Adrenal gland (tissue), 12 donors: Measurements from ENCODE around the gene UBAC1. TPM values are rescaled to one million over a fixed set of nuclear protein-coding genes. Genes with fewer than 3 reads are reported as not detected.
"Not testable (repeated sequence)": the region's sequence is repeated elsewhere in the genome, so short reads cannot be mapped to it uniquely, and the experiment has no call there.

ENCODE experiments used
- DNase-seq, 7 donors: peaks; one replicate each; pipeline ENCODE4 v3.0.0-alpha.2; 2019 to 2020
- H3K27ac ChIP-seq, 5 donors: fragments of 200-600 bp; sonication (generic) in 4 of 5; 1 replicate in 3 of 5; 2 replicates in 2 of 5; pipeline versions ENCODE4 v1.5.1 to v1.8.0; 2016 to 2020; ENCODE audit warnings: mild to moderate bottlenecking in 1 of 5
- H3K27me3 ChIP-seq: fragments of 200-600 bp; 2 replicates; pipeline ENCODE4 v1.8.0; 2021
- H3K36me3 ChIP-seq, 2 donors: fragments of 200-600 bp; replicated peaks in 1 of 2; 1 replicate in 1 of 2; 2 replicates in 1 of 2; pipeline versions ENCODE4 v1.5.1 to v1.8.0; 2018 to 2022
- H3K4me1 ChIP-seq, 2 donors: fragments of 200-600 bp; replicated peaks in 1 of 2; 1 replicate in 1 of 2; 2 replicates in 1 of 2; pipeline versions ENCODE4 v1.5.1 to v1.8.0; 2018 to 2021
- H3K4me3 ChIP-seq, 4 donors: fragments of 200-600 bp; sonication (generic) in 3 of 4; one replicate each; pipeline ENCODE4 v1.5.1; 2016 to 2018
- H3K9me3 ChIP-seq, 3 donors: fragments of 200-600 bp; sonication (generic) in 1 of 3; replicated peaks in 1 of 3; 1 replicate in 2 of 3; 2 replicates in 1 of 3; pipeline versions ENCODE4 v1.5.1 to v1.8.0; 2016 to 2021
- POLR2A ChIP-seq, 2 donors: fragments of 450-650 bp; IDR thresholded peaks; one replicate each; pipeline ENCODE4 v1.6.1; 2017; ENCODE audit warnings: antibody characterized with exemption in 2 of 2, mild to moderate bottlenecking in 2 of 2, moderate library complexity in 1 of 2
- WGBS, 4 donors: extraction: QIAGEN DNeasy Blood & Tissue Kit in 2 of 4; methylation state at CpG; one replicate each; pipeline versions ENCODE4 v1.1.5 to v1.1.7; 2013 to 2017; 5-methylcytosine and 5-hydroxymethylcytosine counted together
- intact Hi-C, 2 donors: fragments of 100-400 bp; cut with DNase I; formaldehyde crosslinking; loops; one replicate each; pipeline versions ENCODE4 v1.14.1 to v1.15.0; 2022 to 2023
- polyA plus RNA-seq, 3 donors: library from polyadenylated mRNA; stranded (reverse); fragments of 200-250 nt in 2 of 3; fragments of 350-450 nt in 1 of 3; fragmentation: Illumina TruSeq in 1 of 3; extraction: RNeasy Lipid Tissue Mini Kit (QIAGEN cat#74804) in 1 of 3; gene quantifications; one replicate each; pipeline ENCODE4 v1.2.3, GENCODE V29; 2013 to 2014
- total RNA-seq, 9 donors: library from RNA; depleted of rRNA in 4 of 9; stranded (reverse); fragments of >200 nt in 4 of 9; fragments of 120-200 nt in 1 of 9; fragmentation: NEBNext Ultra II Directional in 1 of 9; extraction: Animal tissue kit (Norgen Biotek cat#: 25700) in 1 of 9; gene quantifications; one replicate each; pipeline versions ENCODE4 v1.1.0 to v1.2.4, GENCODE V29; 2013 to 2023
- TF ChIP-seq, protein P1 (sequence below), 6 experiments: fragments of 450-650 bp in 4 of 6; fragments of 200-600 bp in 2 of 6; sonication (generic) in 1 of 6; IDR thresholded peaks; 1 replicate in 5 of 6; 2 replicates in 1 of 6; pipeline versions ENCODE4 v1.5.1 to v1.8.0; 2016 to 2021; ENCODE audit warnings: antibody characterized with exemption in 6 of 6, mild to moderate bottlenecking in 2 of 6, moderate library complexity in 1 of 6
- donor health status: healthy with polysubstance abuse.
- donor health status: Bipolar disorder and iron deficiency.
- donor health status: DM: yes; HTN: yes; CAD: no.
- donor health status: DM: no; HTN: no; CAD: no.
- donor health status: DM: no; HTN: no; CAD: no.
- donor health status: DM: yes; HTN: yes; CAD: no.

The UBAC1 gene
- total and polyA plus RNA-seq, 12 donors = 20.2 to 63.3 (median 37.9) TPM

DNA sequence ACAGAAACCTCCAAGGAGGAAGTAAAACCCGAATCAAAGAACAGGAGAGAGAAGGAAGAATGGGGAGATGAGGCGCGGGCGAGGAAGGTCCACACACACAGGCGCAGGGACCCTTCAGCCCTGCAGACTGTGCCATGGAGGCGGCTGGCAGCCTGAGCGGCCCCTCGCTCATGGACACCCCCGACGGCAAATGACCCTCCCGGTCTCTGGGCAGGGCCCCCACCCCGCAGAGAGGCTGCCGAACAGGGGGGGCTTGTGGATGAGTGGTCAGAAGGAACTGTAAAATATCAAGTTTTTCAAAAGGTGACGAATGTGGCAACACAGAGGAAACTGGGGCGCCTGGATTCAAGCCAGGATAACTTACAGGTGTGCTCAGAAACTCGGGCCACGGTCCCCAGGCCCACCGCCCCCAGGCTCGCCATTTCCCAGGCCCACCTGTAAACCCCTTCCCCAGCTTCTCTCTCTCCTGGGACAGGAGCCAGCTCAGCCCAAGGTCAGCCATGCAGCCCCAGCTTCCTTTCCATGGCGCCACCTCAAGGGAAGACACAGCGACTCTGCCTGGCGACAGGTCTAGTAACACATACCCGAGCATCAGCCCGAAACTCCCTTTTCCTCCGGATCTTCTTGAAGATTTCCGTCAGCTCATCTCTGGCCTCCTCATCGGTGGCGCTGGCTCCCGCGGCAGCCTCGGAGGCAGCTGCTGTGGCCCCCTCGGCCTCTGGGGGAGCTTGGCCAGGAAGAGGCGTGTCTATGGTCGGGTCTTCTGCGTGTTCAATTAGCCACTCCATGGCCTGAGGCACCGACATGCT, 16.5 kb downstream of the UBAC1 start:
- H3K4me1 ChIP-seq = no peaks in the 10 kb centered on the region
- intact Hi-C loops = no loop called here
- no peak overlapping the region for H3K27ac ChIP-seq
- H3K4me3 ChIP-seq = no peak overlapping the region
- peaks cover 0 to 57% of the 10 kb centered on the region in 2 donors for H3K36me3 ChIP-seq
- DNase-seq = no peak
- H3K9me3 ChIP-seq = no peaks in the 10 kb centered on the region
- 85 to 94% (median 91%) methylated on average over 25 to 36 of the region's 36 CpGs for WGBS, 4 donors
- H3K27me3 ChIP-seq = no peaks in the 10 kb centered on the region
- TF ChIP-seq, protein P1, sequence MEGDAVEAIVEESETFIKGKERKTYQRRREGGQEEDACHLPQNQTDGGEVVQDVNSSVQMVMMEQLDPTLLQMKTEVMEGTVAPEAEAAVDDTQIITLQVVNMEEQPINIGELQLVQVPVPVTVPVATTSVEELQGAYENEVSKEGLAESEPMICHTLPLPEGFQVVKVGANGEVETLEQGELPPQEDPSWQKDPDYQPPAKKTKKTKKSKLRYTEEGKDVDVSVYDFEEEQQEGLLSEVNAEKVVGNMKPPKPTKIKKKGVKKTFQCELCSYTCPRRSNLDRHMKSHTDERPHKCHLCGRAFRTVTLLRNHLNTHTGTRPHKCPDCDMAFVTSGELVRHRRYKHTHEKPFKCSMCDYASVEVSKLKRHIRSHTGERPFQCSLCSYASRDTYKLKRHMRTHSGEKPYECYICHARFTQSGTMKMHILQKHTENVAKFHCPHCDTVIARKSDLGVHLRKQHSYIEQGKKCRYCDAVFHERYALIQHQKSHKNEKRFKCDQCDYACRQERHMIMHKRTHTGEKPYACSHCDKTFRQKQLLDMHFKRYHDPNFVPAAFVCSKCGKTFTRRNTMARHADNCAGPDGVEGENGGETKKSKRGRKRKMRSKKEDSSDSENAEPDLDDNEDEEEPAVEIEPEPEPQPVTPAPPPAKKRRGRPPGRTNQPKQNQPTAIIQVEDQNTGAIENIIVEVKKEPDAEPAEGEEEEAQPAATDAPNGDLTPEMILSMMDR (IDR thresholded peaks at IDR 0.05) = no peak
- no peak for TF ChIP-seq POLR2A (IDR thresholded peaks at IDR 0.05)

DNA sequence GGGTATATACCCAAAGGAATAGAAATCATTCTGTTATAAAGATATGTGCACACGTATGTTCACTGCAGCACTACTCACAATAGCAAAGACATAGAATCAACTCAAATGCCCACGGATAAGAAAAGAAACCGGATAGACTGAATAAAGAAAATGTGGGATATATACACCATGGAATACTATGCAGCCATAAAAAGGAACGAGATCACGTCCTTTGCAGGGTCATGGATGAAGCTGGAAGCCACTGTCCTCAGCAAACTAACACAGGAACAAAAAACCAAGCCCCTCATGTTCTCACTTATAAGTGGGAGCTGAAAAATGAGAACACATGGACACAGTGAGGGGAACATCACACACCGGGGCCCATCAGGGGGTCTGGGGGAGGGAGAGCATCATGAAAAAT, 17.6 kb downstream of the UBAC1 start:
- H3K27me3 ChIP-seq, H3K4me1 ChIP-seq, intact Hi-C loops, DNase-seq, H3K4me3 ChIP-seq, H3K9me3 ChIP-seq, H3K27ac ChIP-seq: not testable (repeated sequence)
- peaks cover 0 to 63% of the 10 kb centered on the region in 2 donors for H3K36me3 ChIP-seq
- WGBS, 4 donors = 93 to 98% (median 95%) methylated on average over 6 of the region's 6 CpGs

DNA sequence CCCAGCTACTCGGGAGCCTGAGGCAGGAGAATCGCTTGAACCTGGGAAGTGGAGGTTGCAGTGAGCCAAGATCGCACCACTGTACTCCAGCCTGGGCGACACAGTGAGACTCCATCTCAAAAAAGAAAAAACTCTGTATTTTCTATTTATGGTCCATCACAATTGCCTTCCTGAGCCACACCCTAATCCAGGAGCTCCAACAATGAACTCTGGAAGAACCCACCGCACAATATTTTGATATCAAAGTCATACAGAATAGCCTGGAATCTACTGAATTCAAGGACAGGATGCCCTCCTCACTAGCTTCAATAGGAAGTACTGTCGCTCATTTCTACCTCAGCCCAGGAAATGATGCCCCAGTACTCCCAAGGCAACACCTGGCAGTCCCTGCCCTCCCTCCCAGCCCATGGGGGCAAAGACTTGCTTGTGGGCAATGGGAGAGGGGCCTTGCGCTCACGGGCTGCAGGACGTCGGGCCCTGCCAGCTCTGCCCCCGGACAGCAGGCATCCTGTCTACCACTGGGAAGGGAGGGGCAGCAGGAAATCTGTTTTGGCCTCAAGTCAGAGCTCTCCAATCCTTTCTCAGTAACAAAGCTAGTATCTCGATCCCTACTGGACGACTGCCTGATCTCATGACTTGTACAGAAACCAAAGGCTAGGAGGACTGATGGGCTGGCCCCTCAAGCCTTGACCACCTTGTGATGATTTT, 19.7 kb downstream of the UBAC1 start:
- Histone ChIP-seq H3K4me1 (no peaks in the 10 kb centered on the region), H3K9me3 (no peaks in the 10 kb centered on the region), H3K4me3 (no peak overlapping the region), H3K36me3 (peaks cover 0 to 65% of the 10 kb centered on the region in 2 donors), H3K27me3 (no peaks in the 10 kb centered on the region), H3K27ac (peak overlapping the region in 1 of 5 donors; percentile 44)
- TF ChIP-seq POLR2A (IDR thresholded peaks at IDR 0.05) = no peak
- TF ChIP-seq, protein P1 (IDR thresholded peaks at IDR 0.05) = no peak
- intact Hi-C loops = no loop called here
- WGBS, 4 donors = 80 to 90% (median 87%) methylated on average over 9 to 13 of the region's 13 CpGs
- DNase-seq = no peak

DNA sequence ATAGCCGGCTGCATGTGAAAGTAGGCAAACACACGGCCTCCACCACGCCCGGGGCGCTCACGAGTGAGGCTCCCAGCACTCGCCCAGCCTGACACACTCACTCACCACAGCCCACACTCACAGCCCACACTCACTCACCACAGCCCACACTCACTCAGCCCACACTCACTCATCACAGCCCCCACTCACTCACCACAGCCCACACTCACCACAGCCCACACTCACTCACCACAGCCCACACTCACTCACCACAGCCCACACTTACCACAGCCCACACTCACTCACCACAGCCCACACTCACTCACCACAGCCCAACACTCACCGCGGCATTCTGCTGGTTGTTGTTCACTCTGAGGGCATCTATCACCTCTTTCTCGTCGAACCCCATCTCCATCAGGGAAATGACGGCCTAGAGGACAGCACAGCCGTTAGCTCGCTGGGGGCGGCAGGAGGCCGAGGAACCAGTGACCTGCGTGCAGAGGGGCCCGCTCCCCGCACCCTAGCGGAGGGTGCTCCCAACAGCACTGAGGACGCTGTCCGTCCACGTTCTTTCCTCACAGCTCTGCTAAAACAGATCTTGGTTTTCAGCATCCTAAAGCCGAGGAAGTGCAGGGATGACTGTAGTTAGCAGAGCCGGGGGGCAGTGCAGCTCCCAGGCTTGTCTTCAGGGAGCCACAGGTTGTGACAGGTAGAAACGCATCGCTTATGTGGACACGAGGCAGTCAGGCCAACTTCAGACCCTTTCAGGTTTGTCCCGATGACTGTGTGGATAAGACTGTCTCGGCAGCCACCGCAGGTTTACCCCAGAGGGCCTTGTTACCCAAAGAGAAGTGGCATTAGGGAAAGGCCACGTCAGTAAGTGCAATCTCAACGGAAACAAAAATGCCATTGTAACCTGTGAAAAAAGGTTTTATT, 21.6 kb downstream of the UBAC1 start:
- Histone ChIP-seq H3K36me3 (peaks cover 0 to 52% of the 10 kb centered on the region in 2 donors), H3K4me1 (no peaks in the 10 kb centered on the region), H3K27me3 (no peaks in the 10 kb centered on the region), H3K9me3 (no peaks in the 10 kb centered on the region), H3K27ac (no peak overlapping the region), H3K4me3 (no peak overlapping the region)
- no peak for DNase-seq
- 89 to 94% (median 92%) methylated on average over 33 of the region's 33 CpGs for WGBS, 4 donors
- no peak for TF ChIP-seq POLR2A (IDR thresholded peaks at IDR 0.05)
- TF ChIP-seq, protein P1 (IDR thresholded peaks at IDR 0.05) = no peak
- intact Hi-C loops = no loop called here
